Endothelial cell of umbilical vein (primary cell): Measurements from ENCODE around the gene TENM4.

ENCODE experiments used
- CTCF ChIP-seq, 2 donors: IDR thresholded peaks; 1 replicate in 1 of 2; 2 replicates in 1 of 2; pipeline ENCODE4 v1.5.1; 2011; ENCODE audit warnings: low read length in 2 of 2, mild to moderate bottlenecking in 2 of 2, moderate library complexity in 2 of 2, control low read depth in 1 of 2, inconsistent platforms in 1 of 2, low read depth in 1 of 2; ENCODE audit not compliant: insufficient read depth in 1 of 2; ENCODE audit errors: extremely low read depth in 1 of 2
- EZH2 ChIP-seq: IDR thresholded peaks from 2 replicates; pipeline ENCODE4 v1.6.1; 2012; ENCODE audit warnings: borderline replicate concordance, low read depth, mild to moderate bottlenecking, moderate library complexity, low read length, inconsistent platforms; ENCODE audit not compliant: severe bottlenecking
- FOS ChIP-seq: IDR thresholded peaks from 2 replicates; pipeline ENCODE4 v1.6.1; 2011; ENCODE audit warnings: mild to moderate bottlenecking, low read length, moderate library complexity, borderline replicate concordance; ENCODE audit not compliant: insufficient read depth
- GATA2 ChIP-seq: IDR thresholded peaks from 2 replicates; pipeline ENCODE4 v1.7.0; 2011; ENCODE audit warnings: low read depth, mild to moderate bottlenecking, moderate library complexity, mixed read lengths, low read length; ENCODE audit not compliant: insufficient read length, insufficient read depth
- JUN ChIP-seq: IDR thresholded peaks from 2 replicates; pipeline ENCODE4 v1.6.1; 2011; ENCODE audit warnings: borderline replicate concordance, low read depth; ENCODE audit not compliant: insufficient read length, insufficient read depth
- MYC ChIP-seq: IDR thresholded peaks from one replicate; pipeline ENCODE4 v1.6.1; 2011; ENCODE audit warnings: mild to moderate bottlenecking, low read depth, low read length
- POLR2A ChIP-seq: IDR thresholded peaks from 2 replicates; pipeline ENCODE4 v1.6.1; 2012; ENCODE audit warnings: low read depth, mild to moderate bottlenecking, control low read depth, low read length
- POLR2AphosphoS5 ChIP-seq: IDR thresholded peaks from 2 replicates; pipeline ENCODE4 v1.6.1; 2012; ENCODE audit warnings: low read depth, mild to moderate bottlenecking, control low read depth, low read length, moderate library complexity; ENCODE audit not compliant: insufficient read depth
- TF ChIP-seq, protein P1 (sequence below): IDR thresholded peaks from 2 replicates; pipeline ENCODE4 v1.6.1; 2011; ENCODE audit not compliant: insufficient read depth, insufficient read length

GRCh38 chr11:79198203-79198897 lies 242.5 kb downstream of the TENM4 start:
- TF ChIP-seq CTCF (IDR thresholded peaks at IDR 0.05; ENCODE audit: extremely low read depth in 1 of 2, insufficient read depth in 1 of 2, low read depth in 1 of 2, low read length in 2 of 2) (no peak), JUN (no peak), POLR2A (no peak), EZH2 (no peak), FOS (no peak), POLR2AphosphoS5 (no peak), MYC (no peak), GATA2 (no peak)
- TF ChIP-seq, protein P1, sequence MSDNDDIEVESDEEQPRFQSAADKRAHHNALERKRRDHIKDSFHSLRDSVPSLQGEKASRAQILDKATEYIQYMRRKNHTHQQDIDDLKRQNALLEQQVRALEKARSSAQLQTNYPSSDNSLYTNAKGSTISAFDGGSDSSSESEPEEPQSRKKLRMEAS, result no peak
